Measurements from ENCODE around the gene LRRC71. TPM values are rescaled to one million over a fixed set of nuclear protein-coding genes. Genes with fewer than 3 reads are reported as not detected.

LRRC71 gene
- total and polyA plus RNA-seq, 2 of the 4 experiments (the other 2 are of a cell fraction) = 0.50 TPM; not detected in 1

DNA sequence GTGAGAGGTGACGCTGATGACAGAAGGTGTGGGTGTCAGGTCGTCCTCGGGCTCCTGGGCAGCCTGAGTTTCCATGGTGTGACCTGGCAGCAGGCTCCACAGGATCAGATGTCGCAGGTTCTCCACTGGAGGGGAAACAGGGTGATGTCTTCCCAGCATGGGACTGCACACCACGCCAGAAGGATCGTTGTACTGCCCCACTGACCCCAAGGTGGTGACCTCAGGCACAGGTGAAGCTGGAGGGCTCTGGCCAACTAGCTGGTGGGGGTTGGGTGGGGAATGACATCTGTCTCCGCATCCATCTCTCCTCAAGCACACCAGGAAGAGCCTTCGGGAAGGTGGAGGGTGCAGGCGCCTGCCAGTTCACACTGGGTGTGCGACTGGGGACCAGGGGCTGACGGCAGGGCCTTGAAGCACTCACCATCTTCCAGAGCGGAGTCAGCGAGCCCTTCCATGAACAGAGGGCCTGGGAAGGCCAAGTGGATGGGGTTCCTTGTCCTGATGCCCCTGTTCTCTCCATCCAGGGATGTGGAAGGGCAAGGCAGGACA, 19.4 kb downstream of the LRRC71 start:
- Histone ChIP-seq H2AFZ (replicated peaks; ENCODE audit: low read length, poor library complexity) (peak overlapping the region; percentile 32), H2BK120ac (ENCODE audit: low read depth, low read length) (no peak overlapping the region), H4K91ac (ENCODE audit: insufficient read depth, low read depth, low read length) (no peak overlapping the region), H3K4me3 (ENCODE audit: insufficient read depth, low read depth, low read length) (no peak overlapping the region), H3K79me1 (ENCODE audit: low read depth in 1 of 2, low read length in 2 of 2) (no peaks in the 10 kb centered on the region), H4K8ac (ENCODE audit: low read depth in 2 of 2, low read length in 2 of 2) (no peak overlapping the region), H2AK5ac (ENCODE audit: low read depth, low read length) (no peak overlapping the region), H3K27me3 (ENCODE audit: control insufficient read depth, insufficient read depth, low read length) (no peaks in the 10 kb centered on the region), H3K4ac (ENCODE audit: low read depth, low read length) (no peak overlapping the region), H3K9me1 (ENCODE audit: insufficient read depth, low read length) (peaks cover 15% of the 10 kb centered on the region), H4K5ac (ENCODE audit: low read depth, low read length) (no peak overlapping the region), H3K14ac (replicated peaks; ENCODE audit: low read depth, low read length) (no peak overlapping the region), H4K20me1 (ENCODE audit: insufficient read depth, low read length) (no peaks in the 10 kb centered on the region; the same call in 1 of the 2 replicates), H2BK20ac (ENCODE audit: low read depth, low read length) (no peak overlapping the region), H3K27ac (ENCODE audit: insufficient read depth, low read length) (no peak overlapping the region), H2BK5ac (ENCODE audit: low read depth, low read length, poor library complexity, severe bottlenecking) (no peak overlapping the region), H2BK15ac (ENCODE audit: low read depth, low read length) (no peak overlapping the region), H2AK9ac (replicated peaks; ENCODE audit: low read depth, low read length, poor library complexity) (peak overlapping the region; percentile 65), H3K4me1 (ENCODE audit: control insufficient read depth, insufficient read depth, low read length) (no peaks in the 10 kb centered on the region), H3K4me2 (ENCODE audit: low read depth, low read length) (no peak overlapping the region), H3K9ac (ENCODE audit: low read depth, low read length) (no peak overlapping the region), H3K18ac (ENCODE audit: low read depth, low read length) (no peak overlapping the region), H3K9me3 (ENCODE audit: control insufficient read depth, insufficient read depth, low read length) (no peaks in the 10 kb centered on the region), H3K56ac (ENCODE audit: extremely low read depth, insufficient read depth, low read length) (no peak overlapping the region), H3K36me3 (ENCODE audit: control insufficient read depth, insufficient read depth, low read length) (peaks cover 80% of the 10 kb centered on the region), H3K23ac (ENCODE audit: low read depth, low read length) (no peak overlapping the region)
- no TSS peak for BruUV-seq (replicated peaks)
- CTCF ChIA-PET = interaction anchor here (0.7 kb wide), 1 partner anchor 148 kb away, joined by 3 read pairs; no protein-coding TSS in a partner anchor
- intact Hi-C loops (cut with micrococcal nuclease) = no loop called here
- DNase-seq (no peak), ATAC-seq (ENCODE audit: low read depth) (no peak)
- dilution Hi-C loops (cut with HindIII; ENCODE audit: low sequenced_read_pairs, unreplicated experiment) = no loop called here
- TF ChIP-seq BHLHE40 (IDR thresholded peaks at IDR 0.05; ENCODE audit: low read depth, low read length) (no peak), POLR2A (IDR thresholded peaks at IDR 0.05; ENCODE audit: low read depth, low read length) (no peak), RCOR1 (IDR thresholded peaks at IDR 0.05; ENCODE audit: insufficient replicate concordance, low read length) (no peak), MXI1 (IDR thresholded peaks at IDR 0.05; ENCODE audit: borderline replicate concordance, low read depth, low read length) (no peak), RFX5 (IDR thresholded peaks at IDR 0.05; ENCODE audit: low read depth, low read length) (no peak)
- TF ChIP-seq, protein P1, sequence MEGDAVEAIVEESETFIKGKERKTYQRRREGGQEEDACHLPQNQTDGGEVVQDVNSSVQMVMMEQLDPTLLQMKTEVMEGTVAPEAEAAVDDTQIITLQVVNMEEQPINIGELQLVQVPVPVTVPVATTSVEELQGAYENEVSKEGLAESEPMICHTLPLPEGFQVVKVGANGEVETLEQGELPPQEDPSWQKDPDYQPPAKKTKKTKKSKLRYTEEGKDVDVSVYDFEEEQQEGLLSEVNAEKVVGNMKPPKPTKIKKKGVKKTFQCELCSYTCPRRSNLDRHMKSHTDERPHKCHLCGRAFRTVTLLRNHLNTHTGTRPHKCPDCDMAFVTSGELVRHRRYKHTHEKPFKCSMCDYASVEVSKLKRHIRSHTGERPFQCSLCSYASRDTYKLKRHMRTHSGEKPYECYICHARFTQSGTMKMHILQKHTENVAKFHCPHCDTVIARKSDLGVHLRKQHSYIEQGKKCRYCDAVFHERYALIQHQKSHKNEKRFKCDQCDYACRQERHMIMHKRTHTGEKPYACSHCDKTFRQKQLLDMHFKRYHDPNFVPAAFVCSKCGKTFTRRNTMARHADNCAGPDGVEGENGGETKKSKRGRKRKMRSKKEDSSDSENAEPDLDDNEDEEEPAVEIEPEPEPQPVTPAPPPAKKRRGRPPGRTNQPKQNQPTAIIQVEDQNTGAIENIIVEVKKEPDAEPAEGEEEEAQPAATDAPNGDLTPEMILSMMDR (conservative IDR thresholded peaks at IDR 0.05; ENCODE audit: low read depth, low read length) = no peak
- TF ChIP-seq, protein P2, sequence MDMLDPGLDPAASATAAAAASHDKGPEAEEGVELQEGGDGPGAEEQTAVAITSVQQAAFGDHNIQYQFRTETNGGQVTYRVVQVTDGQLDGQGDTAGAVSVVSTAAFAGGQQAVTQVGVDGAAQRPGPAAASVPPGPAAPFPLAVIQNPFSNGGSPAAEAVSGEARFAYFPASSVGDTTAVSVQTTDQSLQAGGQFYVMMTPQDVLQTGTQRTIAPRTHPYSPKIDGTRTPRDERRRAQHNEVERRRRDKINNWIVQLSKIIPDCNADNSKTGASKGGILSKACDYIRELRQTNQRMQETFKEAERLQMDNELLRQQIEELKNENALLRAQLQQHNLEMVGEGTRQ (IDR thresholded peaks at IDR 0.05; ENCODE audit: low read depth, low read length) = no peak
- POLR2A ChIA-PET (ENCODE audit: unreplicated experiment) = no interaction called here
- WGBS, 2 experiments (ENCODE audit: extremely low coverage in 2 of 2, insufficient read length in 1 of 2) = no CpG with 5 or more reads among the region's 13 CpGs
- in situ Hi-C loops (cut with MboI; ENCODE audit: low sequenced_read_pairs) = no loop called here

Measured in IMR-90 (cell line).